Kidney capillary endothelial cell (primary cell): Measurements from ENCODE around the gene ATP1A2.

Experiments used
- DNase-seq: peaks from one replicate; pipeline ENCODE4 v3.0.0-alpha.2; 2018; ENCODE audit warnings: low spot score

Gene ATP1A2

DNA sequence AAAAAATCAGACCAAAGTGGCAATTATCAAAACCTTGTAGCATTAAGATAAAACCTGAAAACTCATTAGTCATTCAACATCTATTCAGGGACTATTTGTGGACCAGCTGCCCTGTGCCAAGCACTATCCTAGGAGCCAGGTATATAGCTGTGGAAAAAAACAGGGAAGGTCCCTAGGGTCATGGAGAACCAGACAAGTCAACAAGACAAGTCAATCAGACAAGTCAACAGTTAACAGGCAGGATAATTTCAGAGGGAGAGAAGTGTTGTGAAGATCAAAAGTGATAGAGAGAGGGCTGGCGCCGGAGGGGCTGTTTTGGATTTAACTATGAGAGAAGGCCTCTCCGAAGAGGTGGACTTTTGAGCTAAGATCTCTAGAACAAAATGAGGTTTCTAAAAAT lies 32.6 kb downstream of the ATP1A2 start:
- no peak for DNase-seq

DNA sequence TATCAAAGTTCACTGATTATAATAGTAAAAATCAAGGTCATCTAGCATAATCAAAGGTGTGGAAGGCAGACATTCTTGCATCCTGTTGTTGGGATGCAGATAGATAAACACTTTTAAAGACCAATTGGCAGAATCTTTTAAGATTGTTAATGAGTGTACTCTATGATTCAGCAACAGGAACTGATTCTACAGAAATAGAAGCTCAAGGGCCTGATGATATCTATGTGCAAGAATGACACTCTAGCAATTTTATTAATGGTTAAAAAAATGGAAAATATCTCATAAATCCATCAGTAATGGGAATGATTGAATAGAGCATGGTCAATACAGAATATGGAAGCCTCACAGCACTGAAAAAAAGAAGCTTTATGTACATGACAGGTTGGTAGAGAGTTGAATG lies 33.7 kb downstream of the ATP1A2 start:
- no peak for DNase-seq

DNA sequence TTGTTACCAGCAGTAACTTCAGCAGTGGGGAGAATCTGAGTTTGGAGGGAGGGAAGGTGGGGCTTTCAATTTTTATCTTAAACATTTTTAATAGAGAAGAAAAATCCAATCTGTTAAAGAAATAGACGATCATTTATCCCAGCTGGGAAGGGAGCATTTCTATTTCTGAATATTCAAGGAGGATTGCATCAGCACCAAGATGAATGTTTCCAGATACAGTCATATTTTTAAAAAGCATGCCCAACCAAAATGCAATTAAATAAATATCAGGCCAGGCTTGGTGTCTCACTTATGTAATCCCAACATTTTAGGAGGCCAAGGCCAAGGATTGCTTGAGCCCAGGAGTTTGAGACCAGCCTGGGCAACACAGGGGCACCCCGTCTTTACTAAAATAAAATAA lies 34.2 kb downstream of the ATP1A2 start:
- DNase-seq = no peak

DNA sequence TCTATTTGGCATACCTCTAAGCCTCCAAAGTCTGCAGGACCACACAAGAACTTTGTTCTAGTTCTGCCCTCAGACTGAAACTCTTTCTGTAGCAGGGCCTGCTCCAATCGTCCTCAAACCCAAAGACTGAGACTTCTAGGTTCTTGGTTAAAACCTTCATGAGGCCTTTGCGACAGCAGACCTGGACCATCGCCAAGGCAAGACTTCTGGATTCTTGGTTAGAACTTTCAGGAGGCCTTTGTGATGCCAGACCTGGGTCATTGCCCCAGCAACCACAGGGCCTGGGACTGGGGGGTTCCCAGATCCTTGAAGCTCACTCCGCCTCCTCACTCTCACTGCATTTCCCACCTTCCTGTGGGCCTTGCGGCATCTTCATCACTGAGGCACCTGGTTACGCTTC lies 35.7 kb downstream of the ATP1A2 start, which contains the start of gene ATP1A4:
Gene ATP1A4 (plus strand): TSS at position 301 of the 400 bp plus-strand sequence. CDS start 438 bp downstream, outside the sequence.
- DNase-seq = no peak

DNA sequence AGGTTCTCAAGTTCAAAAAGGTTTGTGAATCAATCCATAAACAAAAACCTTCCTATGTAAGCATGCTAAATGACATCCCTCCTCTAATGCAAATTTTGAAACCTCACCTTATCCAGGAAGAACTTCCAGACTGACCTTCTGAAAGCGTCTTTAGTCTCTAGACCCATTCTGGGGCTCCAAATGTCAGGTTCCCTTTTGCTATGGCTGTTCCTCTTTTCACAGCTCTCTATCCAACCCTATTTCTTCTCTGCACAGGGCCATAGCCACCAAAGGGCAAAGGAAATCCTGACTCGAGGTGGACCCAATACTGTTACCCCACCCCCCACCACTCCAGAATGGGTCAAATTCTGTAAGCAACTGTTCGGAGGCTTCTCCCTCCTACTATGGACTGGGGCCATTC lies 39.2 kb downstream of the ATP1A2 start:
- no peak for DNase-seq

DNA sequence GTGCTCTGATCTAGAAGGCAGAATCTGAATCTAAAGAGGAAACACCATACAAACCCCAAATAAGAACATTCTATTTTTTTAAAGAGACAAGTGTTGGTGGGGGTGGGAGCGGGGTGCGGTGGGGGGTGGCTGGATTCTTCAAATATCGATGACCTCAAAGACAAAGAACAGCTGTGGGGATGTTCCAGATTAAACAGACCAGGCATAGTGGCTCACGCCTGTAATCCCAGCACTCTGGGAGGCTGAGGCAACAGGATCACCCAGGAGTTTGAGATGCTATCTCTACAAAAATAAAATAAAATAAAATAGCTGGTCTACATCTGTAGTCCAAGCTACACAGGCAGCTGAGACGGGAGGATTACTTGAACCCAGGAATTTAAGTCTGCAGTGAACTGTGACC lies 40.8 kb downstream of the ATP1A2 start:
- no peak for DNase-seq

DNA sequence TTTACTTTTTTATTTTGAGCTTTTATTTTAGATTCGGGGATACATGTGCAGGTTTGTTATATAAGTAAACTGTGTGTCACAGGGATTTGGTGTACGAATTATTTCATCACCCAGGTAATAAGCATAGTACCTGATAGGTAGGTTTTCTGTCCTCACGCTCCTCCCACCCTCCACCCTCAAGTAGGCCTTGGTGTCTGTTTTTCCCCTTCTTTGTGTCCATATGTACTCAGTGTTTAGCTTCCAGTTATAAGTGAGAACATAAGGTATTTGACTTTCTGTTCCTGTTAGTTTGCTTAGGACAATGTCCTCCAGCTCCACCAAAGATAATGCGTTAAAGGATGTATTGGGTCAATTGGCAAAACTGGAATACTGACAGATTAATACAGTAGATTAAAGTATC lies 41.6 kb downstream of the ATP1A2 start:
- no peak for DNase-seq

DNA sequence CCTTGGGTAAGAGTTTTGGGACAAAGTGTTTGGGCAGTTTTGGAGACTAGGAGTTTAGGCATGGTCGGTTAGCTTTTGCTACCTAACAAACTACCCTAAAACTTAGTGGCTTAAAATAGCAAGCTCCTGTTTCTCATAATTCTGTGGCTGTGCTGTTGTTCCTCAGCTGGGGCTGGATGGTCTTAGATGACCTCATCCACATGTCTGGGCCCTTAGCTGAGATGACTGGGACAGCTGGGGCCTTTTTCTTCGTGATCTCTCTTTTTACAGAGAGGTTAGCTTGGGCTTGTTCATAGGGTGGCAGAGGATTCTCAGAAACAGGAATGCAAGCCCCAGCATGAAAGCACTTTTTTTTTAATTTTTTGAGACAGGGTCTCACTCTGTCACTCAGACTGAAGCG lies 42.5 kb downstream of the ATP1A2 start:
- no peak for DNase-seq

DNA sequence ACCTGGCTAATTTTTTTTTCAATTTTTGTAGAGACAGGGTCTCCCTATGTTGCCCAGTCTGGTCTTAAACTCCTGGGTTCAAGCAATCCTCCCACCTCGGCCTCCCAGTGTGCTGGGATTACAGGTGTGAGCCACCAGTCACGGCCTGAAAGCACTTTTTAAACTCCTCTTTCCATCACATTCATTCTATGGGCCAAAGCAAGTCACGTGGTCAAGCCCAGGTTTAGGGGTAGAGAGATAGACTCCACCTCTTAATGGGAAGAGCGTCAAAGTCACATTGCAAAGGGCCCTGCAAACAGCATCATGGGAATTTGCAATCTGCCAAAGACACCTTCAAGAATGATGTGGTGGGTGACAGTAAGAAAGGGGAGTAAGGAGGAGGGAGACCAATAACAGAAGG lies 43.0 kb downstream of the ATP1A2 start:
- DNase-seq = no peak

DNA sequence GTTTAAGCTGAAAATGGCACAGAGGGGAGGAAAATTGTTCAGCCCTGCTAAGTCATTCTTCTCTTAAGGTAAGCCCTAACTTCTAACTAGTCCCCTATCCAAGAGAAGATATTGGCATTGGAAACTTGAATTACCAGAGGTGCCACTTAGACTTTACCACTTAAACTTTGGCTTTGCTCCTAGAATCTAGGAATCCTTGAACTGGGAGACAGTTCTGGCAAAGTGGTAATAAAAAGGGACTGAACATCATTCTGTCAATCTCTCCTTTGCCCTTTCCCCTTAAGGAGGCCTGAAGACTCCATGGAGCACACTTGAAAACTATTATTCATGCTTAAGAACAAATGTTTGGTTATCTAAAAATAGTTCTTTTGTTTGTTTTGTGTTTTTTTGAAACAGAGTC lies 44.3 kb downstream of the ATP1A2 start:
- no peak for DNase-seq

DNA sequence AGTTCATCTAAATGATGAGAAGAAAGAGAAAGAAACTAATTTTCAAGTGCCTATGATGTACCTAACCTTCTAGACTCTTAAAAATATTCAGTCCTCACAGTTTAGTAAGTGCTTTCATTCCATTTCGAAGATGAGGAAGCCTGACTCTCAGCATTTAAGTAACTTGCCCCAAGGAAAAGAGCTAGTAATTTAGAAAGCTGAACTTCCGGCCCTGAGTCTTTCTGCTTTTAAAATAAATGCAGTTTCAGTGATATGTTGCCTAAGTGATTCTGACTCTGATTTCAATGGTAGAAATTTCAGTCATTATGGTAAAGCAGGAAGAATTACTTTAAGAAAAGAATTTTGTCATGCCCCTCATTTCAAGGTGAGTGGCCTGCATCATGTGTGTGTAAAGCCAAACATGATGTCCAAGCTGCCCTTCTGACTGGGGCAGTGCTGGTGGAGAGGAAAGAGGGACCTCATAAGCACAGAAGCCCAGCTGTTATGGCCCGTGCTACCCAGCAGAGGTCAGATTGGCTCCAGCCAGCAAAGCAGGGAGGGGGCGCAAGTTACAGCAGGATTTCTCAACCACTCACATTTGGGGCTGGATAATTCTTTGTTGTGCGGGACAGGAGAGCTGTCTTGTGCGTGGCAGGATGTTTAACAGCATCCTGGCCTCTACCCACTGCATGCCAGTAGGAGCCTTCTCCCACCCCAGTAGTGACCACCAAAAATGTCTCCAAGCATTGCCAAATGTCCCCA lies 46.6 kb downstream of the ATP1A2 start:
- DNase-seq = no peak

DNA sequence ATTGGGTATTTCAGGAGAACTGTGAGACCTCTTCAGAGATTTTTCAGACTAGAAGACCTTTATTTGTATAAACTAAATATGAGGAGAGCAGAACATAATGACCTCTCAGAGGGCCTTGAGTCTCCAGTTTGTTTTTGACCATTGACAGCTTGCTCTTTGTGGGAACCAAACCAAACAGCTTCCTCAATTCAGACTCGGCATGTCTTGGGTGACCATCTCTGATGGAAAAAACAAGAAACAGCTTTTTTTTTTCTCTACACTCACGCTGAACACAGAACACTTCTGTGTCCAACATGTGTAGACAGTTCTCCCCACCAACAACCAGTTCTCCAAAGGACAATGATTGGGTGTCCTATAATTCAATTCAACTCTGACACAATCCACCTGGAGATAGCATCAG lies 47.4 kb downstream of the ATP1A2 start:
- no peak for DNase-seq

DNA sequence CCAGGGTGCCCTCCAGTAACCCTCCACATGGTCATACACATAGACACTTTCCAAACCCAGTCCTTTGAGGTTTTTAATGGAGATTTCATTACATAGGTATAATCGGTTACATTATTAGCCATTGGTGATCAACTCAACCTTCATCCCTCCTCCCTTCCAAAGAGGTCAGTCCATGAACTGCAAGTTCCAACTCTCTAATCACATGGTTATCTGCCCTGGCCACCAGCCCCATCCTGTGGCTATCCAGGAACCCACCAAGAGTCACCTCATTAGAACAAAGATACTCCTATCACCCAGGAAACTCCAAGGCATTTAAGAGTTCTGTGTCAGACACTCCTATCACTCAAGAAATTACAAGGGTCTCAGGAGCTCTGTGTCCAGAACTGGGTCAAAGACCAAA lies 48.1 kb downstream of the ATP1A2 start:
- no peak for DNase-seq

DNA sequence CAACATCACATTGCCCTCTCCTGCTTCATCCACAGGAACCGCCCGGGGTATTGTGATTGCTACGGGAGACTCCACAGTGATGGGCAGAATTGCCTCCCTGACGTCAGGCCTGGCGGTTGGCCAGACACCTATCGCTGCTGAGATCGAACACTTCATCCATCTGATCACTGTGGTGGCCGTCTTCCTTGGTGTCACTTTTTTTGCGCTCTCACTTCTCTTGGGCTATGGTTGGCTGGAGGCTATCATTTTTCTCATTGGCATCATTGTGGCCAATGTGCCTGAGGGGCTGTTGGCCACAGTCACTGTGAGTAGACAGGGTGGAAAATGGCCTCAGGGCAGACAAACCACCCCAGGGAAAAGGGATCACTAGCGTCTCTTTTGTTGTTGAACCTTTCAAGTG lies 48.6 kb downstream of the ATP1A2 start:
- DNase-seq = no peak

DNA sequence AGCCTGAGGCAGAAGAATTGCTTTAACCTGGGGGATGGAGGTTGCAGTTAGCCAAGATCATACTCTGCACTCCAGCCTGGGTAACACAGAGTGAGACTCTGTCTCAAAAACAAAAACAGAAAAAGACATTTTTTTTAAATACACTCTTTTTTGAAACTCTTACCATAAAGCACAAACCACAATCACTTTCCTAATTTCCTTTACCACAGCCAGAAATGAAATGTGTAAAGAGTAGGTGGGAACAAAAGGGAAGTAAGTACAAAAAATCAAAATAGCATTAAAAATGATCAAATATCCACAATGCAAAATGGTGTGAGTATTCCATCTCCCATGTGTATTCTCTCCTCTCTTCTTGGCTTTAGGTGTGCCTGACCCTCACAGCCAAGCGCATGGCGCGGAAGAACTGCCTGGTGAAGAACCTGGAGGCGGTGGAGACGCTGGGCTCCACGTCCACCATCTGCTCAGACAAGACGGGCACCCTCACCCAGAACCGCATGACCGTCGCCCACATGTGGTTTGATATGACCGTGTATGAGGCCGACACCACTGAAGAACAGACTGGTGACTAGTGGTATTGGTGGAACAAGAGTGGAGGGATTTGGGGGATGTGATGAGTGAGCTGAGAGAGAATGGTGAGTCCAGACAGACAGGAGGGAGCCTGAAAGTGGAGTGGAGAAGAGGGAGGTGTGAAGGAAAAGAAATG lies 50.8 kb downstream of the ATP1A2 start:
- no peak for DNase-seq

DNA sequence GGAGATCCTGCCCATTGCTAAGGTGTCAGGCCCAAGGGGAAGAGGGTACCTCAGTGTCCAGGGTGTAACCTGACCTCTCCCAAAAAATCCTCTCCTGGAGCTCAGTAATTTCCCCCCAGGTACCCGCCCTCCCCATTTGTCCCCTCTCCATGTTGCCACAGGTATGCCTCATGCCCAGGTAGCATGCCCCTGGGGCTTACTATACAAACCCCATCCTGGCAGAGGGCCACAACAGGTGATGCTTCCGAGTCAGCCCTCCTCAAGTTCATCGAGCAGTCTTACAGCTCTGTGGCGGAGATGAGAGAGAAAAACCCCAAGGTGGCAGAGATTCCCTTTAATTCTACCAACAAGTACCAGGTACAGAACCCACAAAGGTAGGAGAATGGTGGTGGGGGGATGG lies 51.5 kb downstream of the ATP1A2 start:
- no peak for DNase-seq

DNA sequence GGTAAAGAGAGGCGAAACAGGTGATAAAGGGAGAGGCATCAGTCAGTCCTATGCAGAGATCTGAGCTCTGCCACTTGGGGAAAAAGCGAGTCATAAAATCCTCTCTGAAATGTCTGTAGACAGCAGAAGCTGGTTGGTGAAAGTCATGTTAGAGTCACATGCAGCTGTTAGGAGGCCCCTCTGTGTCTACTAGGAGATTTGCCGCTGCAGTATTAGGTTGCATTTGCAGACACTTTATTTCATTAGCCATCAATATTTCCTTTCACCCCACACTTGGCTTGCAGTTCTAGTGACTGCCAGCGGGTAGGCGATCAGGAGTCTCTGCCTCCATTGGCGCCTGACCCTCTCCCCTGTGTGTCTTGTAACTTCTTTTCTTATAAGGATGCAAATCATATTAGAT lies 52.0 kb downstream of the ATP1A2 start:
- no peak for DNase-seq

DNA sequence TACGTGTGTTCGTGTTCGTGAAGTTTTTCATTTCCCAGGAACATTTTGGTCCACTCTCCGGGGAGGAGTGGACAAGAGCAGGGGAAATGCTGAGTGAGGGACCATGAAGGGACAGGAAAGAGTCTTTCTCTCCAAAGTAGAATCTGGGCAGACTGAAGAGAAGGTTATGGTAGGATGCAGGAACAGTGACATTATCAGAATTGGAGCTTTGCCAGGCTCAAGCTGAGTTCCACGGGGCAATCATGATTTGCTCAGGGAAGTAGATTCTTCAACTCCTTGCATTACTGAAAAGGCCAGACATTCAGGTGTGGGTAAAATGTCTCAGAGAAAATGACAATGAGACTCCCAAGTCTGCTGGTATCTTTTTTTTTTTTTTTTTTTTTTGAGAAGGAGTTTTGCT lies 52.5 kb downstream of the ATP1A2 start:
- no peak for DNase-seq

DNA sequence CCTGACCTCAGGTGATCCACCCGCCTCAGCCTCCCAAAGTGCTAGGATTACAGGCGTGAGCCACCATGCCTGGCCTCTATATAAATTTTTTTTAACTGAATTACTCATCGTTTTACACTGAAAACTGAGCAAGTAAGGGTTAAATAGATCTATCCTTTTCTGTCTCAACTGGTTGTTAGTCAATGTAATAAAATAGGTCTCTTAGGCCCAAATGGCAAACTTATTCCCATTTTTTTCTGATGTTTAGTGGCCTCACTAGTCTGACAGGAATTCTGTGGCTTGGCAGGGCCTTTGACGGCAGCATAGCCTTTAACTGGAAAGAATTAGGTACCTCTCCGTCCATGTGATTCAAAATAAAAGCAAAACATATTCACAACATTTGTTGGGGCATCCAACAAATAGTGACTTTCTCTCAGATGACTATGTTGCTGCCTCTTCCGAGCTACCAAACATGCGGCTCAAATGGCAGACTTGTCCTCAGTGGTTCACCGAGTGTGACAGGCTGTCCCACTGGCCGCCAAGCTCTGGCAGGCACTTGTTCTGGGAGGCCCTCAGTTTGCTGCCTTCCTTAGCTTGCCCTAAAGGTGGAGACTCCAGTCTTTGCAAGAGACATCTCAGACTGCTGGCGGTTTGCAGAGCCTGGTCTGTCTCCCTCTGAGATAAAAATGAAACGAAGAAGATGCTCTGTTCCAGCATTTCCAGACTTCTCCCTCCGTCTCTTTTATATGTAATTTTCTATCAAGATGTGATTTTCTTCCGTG lies 53.2 kb downstream of the ATP1A2 start:
- DNase-seq = no peak

DNA sequence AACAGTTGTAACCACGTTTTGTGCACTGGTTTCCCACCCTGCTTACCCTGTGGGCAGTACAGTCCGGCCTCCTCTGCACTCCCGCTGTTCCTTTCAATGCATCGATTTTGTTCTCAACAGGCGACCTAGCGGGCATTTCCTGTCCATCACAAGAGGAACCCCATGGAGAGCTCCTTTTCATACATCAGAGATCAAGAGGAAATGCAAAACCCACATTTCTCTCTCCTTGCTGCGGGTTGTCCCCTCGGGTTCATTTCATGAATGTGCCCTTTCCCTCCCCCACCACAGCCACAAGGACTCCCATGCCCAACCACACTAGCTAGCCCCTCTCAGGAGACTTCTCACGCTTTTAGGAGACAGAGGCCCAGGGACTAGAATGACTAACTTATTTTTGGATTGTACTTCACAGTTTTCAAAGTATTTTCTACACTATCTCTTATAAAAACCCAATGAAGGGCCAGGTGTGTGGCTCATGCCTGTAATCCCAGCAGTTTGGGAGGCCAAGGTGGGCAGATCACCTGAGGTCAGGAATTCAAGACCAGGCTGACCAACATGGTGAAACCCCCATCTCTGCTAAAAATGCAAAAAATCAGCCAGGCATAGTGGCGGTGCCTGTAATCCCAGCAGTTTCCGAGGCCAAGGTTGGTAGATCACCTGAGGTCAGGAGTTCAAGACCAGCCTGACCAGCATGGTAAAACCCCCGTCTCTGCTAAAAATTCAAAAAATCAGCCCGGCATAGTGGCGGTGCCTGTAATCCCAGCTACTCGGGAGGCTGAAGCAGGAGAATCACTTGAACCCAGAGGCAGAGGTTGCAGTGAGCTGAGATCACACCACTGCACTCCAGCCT lies 54.2 kb downstream of the ATP1A2 start:
- no peak for DNase-seq

DNA sequence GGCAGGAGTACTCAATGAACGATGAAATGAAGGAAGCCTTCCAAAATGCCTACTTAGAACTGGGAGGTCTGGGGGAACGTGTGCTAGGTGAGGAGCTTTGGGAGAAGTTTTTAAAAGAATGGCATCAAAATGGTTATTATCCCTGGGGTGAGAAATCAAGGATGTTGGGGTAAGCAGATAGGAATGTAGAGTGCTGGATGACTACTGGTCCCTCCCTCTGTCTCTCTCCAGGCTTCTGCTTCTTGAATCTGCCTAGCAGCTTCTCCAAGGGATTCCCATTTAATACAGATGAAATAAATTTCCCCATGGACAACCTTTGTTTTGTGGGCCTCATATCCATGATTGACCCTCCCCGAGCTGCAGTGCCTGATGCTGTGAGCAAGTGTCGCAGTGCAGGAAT lies 55.8 kb downstream of the ATP1A2 start:
- no peak for DNase-seq

DNA sequence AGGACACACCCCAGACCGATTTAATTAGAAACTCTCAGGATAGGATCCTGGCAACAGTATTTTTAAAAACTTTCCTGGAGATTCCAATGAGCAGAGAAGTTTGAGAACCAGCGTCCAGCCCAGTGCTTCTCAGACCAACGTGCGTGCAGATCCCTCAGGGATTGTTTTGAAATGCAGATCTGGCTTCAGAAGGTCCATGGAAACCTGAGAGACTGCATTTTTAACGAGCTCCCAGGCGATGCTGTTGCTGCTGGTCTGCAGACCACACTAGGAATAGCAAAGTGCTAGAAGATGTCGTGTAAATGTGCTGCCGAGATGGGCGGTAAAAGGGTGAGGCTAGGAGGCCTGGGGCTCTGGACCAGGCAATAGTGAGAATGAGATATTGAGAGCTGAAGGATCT lies 56.4 kb downstream of the ATP1A2 start:
- no peak for DNase-seq
